ENCODE measurements around the gene SFTPD. TPM values are rescaled to one million over a fixed set of nuclear protein-coding genes. Genes with fewer than 3 reads are reported as not detected.
"Not testable (repeated sequence)": the region's sequence is repeated elsewhere in the genome, so short reads cannot be mapped to it uniquely, and the experiment has no call there.

Gene SFTPD
- total RNA-seq, result not detected in 2 replicates

DNA sequence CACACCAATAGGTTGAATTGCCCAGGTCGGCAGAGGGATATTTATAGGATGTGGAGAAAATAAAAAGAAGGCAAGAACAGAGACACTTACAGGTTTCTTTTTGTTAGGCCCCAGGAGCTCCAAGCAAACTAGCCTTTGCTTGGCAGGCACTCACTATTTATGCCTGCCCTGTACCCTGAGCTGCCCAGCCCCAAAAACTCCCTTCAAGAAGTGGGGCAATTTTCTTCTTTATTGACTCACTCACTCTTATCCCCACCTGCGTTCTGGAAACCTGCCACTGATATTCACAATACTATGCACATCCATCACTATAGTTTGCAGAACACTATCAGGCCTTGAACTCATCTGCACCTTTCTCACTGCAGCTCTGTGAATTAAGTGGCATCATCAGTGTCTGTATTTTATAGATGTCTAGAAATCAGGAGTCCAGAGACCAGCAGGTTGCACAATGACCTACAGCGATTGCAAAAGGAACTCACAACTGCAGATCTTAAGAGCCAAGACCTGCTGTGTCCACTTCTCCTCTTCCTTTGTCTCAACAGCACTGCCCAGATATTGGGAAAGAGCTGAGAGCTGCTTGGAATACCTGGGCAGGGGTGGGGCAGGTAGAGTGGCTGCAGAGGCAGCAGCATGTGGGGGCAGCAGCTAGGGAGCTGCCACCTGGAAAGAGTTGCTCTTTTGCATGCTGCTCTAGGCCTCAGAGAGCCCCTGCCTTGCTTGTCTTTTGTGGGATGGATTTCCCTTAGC is at the start of gene SFTPD:
SFTPD (minus strand) TSS at position 130 of the 747 bp plus-strand sequence. CDS start 2,446 bp downstream, outside the sequence.
- no peak for DNase-seq (ENCODE audit: low read depth in 2 of 2)

DNA sequence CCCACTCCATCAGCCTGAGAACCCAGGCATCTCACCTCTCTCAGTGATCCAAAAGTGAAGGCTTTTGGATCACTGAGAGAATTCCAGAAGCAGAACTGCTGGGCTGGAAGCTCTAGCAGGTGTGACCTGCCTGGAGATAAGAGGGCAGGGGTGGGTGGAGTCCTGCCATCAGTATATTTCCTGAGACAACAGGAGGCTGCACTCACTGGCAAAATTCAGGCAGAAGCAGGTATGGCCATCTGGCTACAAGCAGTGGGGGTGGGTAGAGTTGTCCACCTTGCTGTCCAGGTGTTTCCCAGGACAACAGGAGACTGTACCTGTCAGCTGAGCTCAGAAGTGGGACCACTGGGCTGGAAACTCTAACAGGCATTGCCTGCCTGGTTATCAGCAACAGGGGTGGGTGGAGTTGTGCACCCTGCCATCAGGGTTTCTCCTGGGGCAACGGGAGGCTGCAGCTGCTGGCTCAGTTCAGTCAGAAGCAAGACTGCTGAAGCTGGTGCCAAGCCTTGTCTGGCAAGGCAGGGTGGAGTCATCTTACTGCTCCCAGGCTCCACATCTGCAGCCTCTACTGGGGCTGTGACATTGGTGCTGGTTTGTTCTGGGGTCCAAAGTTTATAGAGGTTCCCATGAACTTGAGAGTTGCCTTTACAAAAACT is 47.2 kb upstream of the SFTPD start:
- no peak for DNase-seq (ENCODE audit: low read depth in 2 of 2)

- DNase-seq (ENCODE audit: low read depth in 2 of 2), result no peak
These were observed 45.7 kb upstream of the SFTPD start for GRCh38 chr10:79994556-79994955.

DNA sequence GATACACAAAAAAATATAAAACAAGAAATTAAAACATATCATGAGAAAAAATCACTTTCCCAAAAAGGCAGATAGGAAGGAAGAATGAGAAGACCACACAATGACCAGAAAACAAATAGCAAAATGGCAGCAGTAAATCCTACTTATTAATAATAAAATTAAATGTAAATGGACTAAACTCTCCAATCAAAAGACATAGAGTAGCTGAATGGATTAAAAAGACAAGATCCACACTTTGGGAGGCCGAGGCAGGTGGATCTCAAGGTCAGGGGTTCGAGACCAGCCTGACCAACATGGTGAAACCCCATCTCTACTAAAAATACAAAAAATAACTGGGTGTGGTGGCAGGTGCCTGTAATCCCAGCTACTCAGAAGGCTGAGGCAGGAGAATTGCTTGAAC is 39.3 kb upstream of the SFTPD start:
- not testable (repeated sequence) for DNase-seq (ENCODE audit: low read depth in 2 of 2)

GRCh38 chr10:79986661-79987060 is 37.8 kb upstream of the SFTPD start:
- not testable (repeated sequence) for DNase-seq (ENCODE audit: low read depth in 2 of 2)

DNA sequence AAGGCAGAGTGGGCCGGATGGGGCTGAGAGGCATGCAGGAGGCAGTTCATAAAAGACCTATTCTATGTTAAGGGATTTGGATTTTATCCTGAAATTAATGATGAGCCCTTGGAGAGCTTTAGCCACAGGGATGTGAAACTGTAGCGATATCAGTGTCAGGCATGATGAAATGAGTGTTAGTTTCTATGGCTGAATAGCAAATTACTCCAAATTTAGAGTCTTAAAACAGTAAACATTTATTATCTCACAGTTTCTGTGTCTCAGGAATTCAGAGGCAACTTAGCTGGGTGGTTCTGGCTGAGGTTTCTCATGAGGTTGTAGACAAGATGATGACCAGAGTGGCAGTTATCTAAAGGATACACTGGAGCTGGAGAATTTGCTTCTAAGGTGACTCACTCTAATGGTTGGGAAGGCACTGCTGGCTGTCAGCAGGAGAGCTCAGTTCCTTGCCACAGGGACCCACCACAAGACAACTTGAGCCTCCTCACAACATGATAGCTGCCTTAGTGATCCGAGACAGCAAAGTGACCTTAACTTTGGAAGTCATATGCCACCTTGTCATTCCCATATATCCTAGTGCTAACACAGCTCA is 36.7 kb upstream of the SFTPD start:
- no peak for DNase-seq (ENCODE audit: low read depth in 2 of 2)

DNA sequence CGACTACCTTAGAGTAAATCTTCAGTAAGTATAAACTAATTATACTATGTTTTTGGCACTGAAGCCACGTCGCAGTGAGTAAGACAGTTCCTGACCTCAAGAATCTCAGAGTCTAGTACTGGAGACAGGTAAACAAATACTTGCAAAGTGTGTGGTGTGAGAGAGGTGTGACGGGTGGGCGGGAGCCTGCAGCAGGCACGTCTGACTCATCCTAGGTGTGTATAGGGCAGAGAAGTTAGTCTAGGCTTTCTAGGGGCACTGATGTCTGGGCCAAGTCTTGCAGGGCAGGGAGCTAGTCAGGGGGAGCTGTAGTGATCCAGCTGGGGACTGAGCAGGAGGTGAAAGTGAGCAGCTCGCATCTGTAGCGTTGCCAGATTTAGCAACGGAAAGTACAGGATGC is 35.9 kb upstream of the SFTPD start:
- DNase-seq (ENCODE audit: low read depth in 2 of 2), result no peak

DNA sequence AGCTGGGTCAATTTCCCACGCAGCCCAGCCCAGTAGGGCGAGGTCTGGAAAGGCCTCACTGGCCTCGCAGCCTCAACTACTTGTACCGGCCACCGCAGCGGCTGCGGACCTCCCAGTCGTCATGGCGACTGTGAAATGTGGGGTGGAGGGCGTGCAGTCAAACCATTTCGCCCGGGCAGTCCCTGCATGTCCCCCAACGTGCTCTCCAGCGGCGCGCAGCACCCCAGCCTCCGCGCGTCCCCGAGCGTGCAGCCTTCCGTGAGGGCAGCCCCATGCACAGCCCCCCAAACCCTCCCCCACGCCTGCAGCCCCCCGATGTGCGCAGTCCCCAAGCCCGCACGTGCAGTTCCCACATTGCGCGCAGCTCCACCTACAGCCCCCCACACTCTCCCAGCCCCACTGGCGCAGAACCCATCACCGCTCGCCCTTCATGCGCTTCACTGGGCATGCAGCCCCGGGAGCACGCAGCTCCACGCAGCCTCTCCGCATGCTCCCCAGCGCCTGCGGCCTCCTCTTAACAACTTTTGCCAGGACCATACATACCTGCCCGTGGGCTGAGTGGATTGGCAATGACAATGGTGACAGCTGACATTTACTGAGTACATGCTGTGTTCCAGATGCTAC is 34.5 kb upstream of the SFTPD start:
- no peak for DNase-seq (ENCODE audit: low read depth in 2 of 2)

- no peak for DNase-seq (ENCODE audit: low read depth in 2 of 2)
These were observed 34.0 kb upstream of the SFTPD start for GRCh38 chr10:79982861-79983260.

DNA sequence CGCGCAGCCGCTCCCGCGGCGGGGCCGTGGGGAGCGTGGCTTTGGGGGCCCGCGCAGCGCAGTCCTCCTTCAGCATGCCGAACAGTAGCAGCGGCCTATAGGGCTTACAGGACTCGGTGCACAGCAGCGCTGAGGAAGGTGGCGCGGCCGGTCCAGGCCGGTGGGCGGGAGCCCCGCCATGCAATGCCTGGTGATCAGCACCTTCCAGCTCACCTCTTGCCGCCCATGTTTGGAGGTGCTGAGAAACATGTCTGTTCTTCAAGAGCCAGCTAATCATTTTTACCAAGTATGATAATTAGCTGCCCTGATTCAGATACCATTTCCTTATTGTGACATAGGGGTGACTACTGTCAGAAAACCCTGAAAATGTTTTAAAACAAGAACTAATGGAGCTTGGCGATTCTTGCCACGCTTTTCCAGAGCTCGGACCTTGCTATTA is 33.5 kb upstream of the SFTPD start:
- peak in 1 of 2 donors; percentile 3 for DNase-seq (ENCODE audit: low read depth in 2 of 2)

DNA sequence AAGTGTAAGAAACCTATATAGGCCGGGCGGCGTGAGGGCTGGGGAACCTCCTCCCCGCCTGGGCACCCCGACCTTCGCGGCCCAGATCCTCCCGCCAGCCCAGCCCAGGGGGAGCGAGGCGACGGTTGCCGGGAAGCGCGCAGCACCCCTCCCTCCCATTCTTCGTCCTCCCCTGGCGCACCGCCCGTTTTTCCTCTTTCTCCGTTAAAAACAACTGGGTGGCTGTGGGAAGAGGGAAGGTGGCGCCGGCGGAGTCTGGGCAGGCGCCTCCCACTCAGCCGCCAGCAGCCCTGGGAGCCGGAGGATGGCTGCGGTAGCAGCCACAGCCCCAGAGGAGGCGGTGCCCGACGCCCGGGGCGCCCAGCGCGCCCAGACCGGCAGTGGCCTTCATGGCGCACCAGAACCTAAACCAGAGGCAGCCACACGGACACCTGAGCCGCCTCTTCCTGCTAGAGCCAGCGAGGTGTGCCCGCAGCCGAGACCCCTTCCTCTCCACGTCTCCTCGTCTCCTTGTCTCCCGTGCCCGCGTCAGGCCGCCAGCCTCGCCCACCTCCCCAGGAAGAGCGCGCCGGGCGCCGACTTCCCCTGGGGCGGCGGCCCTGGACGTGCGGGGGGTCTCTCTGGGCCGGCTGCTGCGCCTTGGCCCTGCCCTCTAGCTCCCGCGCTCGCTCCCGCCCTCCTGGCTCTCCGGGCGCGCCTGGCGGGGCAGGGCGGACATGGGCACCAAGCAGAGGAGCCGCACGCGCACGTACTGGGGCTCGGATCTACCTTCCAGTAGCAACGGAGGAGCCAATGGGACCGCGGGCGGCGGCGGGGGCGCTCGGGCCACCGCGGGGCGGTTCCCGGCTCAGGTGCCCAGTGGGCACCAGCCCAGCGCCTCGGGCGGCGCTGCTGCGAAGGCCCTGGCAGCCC is 32.8 kb upstream of the SFTPD start:
- DNase-seq (ENCODE audit: low read depth in 2 of 2), result peak in 1 of 2 donors; percentile 48

GRCh38 chr10:79980711-79981110 is 31.8 kb upstream of the SFTPD start:
- no peak for DNase-seq (ENCODE audit: low read depth in 2 of 2)

DNA sequence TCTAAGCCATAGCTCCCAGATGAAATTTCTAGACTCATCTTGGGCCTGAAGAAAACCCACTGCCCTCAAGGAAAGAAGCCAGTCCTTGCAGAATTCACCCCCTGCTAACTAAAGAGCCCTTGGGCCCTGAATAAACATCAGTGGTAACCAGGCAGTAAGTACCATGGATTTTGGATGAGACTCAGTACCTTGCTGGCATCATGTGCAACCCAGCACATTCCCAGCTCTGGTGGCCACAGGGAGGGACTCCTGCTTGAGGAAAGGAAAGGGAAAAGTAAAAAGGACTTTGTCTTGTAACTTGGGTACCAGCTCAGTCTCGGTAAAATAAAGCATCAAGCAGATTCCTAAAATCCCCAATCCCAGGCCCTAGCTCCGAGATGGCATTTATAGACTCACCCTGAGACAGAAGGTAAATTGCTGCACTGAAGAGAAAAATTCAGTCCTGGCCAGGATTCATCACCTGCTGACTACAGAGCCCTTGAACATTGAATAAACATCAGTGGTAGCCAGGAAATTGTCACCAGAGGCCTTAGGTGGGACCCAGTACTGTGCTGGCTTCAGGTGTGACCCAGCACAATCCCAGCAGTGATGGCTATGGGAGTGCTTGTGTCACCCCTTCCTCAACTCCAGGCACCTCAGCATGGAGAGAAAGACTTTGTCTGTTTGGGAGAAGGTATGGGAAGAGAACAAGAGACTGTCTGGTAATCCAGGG is 31.2 kb upstream of the SFTPD start:
- no peak for DNase-seq (ENCODE audit: low read depth in 2 of 2)

- DNase-seq (ENCODE audit: low read depth in 2 of 2), result no peak
These were observed 30.5 kb upstream of the SFTPD start for GRCh38 chr10:79979310-79979975.

DNA sequence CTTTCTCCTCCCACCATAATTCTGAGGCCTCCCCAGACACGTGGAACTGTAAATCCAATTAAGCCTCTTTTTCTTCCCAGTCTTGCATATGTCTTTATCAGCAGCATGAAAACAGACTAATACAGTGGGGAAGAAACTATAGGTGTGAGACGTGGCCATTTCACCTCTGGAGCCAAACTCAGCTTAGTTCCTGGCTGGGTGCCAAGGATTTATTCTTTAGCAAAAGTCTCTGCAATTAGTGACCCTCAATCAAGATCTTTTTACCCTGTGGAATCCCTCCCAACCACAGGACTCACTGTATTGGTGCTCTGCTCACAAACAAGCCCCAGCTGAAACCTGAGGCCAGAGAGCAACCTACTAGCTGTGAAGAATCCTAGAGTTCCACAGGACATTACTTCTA is 28.1 kb upstream of the SFTPD start:
- no peak for DNase-seq (ENCODE audit: low read depth in 2 of 2)

DNA sequence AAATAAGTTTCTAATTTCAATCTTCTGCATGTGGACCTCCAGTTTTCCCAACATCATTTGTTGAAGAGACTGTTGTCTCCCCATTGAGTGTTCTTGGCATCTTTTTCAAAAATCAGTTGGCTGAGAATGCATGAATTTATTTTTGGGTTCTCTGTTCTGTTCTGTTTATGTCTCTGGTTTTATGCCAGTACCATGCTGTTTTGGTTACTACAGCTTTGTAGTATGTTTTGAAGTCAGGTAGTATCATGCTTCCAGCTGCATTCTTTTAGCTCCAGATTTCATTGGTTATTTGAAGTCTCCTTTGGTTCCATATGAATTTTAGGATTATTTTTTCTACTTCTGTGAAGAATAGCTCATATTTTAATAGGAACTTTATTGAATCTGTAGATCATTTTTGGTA is 21.2 kb upstream of the SFTPD start:
- no peak for DNase-seq (ENCODE audit: low read depth in 2 of 2)

- no peak for DNase-seq (ENCODE audit: low read depth in 2 of 2)
These were observed 999 bp downstream of the SFTPD start for GRCh38 chr10:79947787-79948424.

DNA sequence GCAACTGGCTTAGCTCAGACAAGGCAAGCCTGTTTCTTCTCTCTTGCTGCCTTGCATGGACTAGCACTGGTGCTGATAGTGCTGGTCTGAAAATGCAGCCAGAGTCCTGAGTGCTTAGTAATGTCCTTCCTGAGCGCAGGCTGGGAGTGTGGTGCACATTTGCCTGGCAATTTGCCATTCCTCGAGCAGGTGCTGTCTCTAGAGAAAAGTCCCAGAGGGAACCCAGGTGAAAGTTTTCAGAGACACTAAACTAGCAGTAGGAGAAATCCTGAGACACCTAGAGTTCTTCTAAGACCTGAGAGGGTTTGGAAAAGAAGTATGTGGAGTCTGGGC is 1.9 kb downstream of the SFTPD start:
- DNase-seq (ENCODE audit: low read depth in 2 of 2), result no peak

GRCh38 chr10:79946271-79947082 is 2.4 kb downstream of the SFTPD start:
- DNase-seq (ENCODE audit: low read depth in 2 of 2), result no peak

Data from dermis microvascular lymphatic vessel endothelial cell (primary cell).